Measurements from ENCODE around the gene GNB1. TPM values are rescaled to one million over a fixed set of nuclear protein-coding genes. Genes with fewer than 3 reads are reported as not detected.
A peak's percentile ranks its signal among the peaks of the same experiment; 100 is the strongest.

Gene GNB1
- total and polyA plus RNA-seq, 9 of the 15 experiments (the other 6 are each of a cell fraction or from before 2014, with no cell fraction given), result 34.3 to 388 (median 114) TPM

GRCh38 chr1:1906185-1907097 lies 15.6 kb upstream of the GNB1 start (continued):
- TF ChIP-seq DEAF1 (CRISPR knock-in tag; IDR thresholded peaks at IDR 0.05) (peak; percentile 90), CBFA2T2 (conservative IDR thresholded peaks at IDR 0.05) (no peak), POLR3G (IDR thresholded peaks at IDR 0.05; ENCODE audit: extremely low read depth, insufficient read length, insufficient replicate concordance) (no peak), ZNF780A (CRISPR knock-in tag; IDR thresholded peaks at IDR 0.05) (no peak), RAD51 (IDR thresholded peaks at IDR 0.05; ENCODE audit: borderline replicate concordance, low read depth) (no peak), STAG1 (CRISPR knock-in tag; IDR thresholded peaks at IDR 0.05; ENCODE audit: borderline replicate concordance) (peak; percentile 97), GTF2E2 (tag; IDR thresholded peaks at IDR 0.05) (no peak), CREBBP (IDR thresholded peaks at IDR 0.05; ENCODE audit: low read depth, low read length) (no peak), TRIM24 (IDR thresholded peaks at IDR 0.05) (no peak), ZNF408 (CRISPR knock-in tag; IDR thresholded peaks at IDR 0.05; ENCODE audit: low read depth) (no peak), ZNF77 (CRISPR knock-in tag; IDR thresholded peaks at IDR 0.05) (no peak), NFE2L1 (tag; IDR thresholded peaks at IDR 0.05; ENCODE audit: borderline replicate concordance, low read depth) (no peak), TSHZ1 (CRISPR knock-in tag; IDR thresholded peaks at IDR 0.05) (no peak)
- TF ChIP-seq, protein P1, sequence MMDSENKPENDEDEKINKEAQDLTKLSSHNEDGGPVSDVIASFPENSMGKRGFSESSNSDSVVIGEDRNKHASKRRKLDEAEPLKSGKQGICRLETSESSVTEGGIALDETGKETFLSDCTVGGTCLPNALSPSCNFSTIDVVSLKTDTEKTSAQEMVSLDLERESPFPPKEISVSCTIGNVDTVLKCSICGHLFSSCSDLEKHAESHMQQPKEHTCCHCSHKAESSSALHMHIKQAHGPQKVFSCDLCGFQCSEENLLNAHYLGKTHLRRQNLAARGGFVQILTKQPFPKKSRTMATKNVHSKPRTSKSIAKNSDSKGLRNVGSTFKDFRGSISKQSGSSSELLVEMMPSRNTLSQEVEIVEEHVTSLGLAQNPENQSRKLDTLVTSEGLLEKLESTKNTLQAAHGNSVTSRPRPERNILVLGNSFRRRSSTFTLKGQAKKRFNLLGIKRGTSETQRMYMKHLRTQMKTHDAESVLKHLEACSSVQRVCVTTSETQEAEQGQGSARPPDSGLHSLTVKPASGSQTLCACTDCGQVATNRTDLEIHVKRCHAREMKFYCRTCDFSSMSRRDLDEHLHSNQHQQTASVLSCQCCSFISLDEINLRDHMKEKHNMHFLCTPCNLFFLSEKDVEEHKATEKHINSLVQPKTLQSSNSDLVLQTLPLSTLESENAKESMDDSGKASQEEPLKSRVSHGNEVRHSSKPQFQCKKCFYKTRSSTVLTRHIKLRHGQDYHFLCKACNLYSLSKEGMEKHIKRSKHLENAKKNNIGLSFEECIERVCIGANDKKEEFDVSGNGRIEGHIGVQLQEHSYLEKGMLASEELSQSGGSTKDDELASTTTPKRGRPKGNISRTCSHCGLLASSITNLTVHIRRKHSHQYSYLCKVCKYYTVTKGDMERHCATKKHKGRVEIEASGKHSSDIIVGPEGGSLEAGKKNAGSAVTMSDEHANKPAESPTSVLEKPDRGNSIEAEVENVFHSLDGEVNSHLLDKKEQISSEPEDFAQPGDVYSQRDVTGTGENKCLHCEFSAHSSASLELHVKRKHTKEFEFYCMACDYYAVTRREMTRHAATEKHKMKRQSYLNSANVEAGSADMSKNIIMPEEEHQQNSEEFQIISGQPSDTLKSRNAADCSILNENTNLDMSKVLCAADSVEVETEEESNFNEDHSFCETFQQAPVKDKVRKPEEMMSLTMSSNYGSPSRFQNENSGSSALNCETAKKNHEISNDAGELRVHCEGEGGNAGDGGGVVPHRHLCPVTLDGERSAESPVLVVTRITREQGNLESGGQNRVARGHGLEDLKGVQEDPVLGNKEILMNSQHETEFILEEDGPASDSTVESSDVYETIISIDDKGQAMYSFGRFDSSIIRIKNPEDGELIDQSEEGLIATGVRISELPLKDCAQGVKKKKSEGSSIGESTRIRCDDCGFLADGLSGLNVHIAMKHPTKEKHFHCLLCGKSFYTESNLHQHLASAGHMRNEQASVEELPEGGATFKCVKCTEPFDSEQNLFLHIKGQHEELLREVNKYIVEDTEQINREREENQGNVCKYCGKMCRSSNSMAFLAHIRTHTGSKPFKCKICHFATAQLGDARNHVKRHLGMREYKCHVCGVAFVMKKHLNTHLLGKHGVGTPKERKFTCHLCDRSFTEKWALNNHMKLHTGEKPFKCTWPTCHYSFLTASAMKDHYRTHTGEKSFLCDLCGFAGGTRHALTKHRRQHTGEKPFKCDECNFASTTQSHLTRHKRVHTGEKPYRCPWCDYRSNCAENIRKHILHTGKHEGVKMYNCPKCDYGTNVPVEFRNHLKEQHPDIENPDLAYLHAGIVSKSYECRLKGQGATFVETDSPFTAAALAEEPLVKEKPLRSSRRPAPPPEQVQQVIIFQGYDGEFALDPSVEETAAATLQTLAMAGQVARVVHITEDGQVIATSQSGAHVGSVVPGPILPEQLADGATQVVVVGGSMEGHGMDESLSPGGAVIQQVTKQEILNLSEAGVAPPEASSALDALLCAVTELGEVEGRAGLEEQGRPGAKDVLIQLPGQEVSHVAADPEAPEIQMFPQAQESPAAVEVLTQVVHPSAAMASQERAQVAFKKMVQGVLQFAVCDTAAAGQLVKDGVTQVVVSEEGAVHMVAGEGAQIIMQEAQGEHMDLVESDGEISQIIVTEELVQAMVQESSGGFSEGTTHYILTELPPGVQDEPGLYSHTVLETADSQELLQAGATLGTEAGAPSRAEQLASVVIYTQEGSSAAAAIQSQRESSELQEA (IDR thresholded peaks at IDR 0.05; ENCODE audit: low read depth), result no peak
